AG09319 (cell line): ENCODE measurements around the gene POLG.

Experiments used
- DNase-seq: peaks from one replicate; pipeline ENCODE4 v3.0.0-alpha.2; 2010; ENCODE audit warnings: low read depth; ENCODE audit errors: extremely low read depth
- CTCF ChIP-seq: IDR thresholded peaks from 2 replicates; pipeline ENCODE4 v1.5.1; 2011; ENCODE audit warnings: low read depth, mild to moderate bottlenecking, inconsistent platforms, low read length, moderate library complexity

POLG gene

GRCh38 chr15:89334510-89335297 is at the start of gene POLG:
Gene POLG (minus strand): TSS chr15:89334824. CDS start chr15:89333754, 1,070 bp downstream.
- peak; percentile 99 for DNase-seq

GRCh38 chr15:89384176-89384604 is 49.6 kb upstream of the POLG start:
- no peak for DNase-seq

More at GRCh38 chr15:89334510-89335297, at the start of gene POLG:
- TF ChIP-seq CTCF = no peak

GRCh38 chr15:89383365-89384175 is 48.9 kb upstream of the POLG start:
- no peak for DNase-seq
- no peak for TF ChIP-seq CTCF

More at GRCh38 chr15:89384176-89384604, 49.6 kb upstream of the POLG start:
- no peak for TF ChIP-seq CTCF

- DNase-seq = no peak
- TF ChIP-seq CTCF = no peak
Observed at GRCh38 chr15:89381888-89382686, 47.5 kb upstream of the POLG start.

- no peak for TF ChIP-seq CTCF
- DNase-seq = no peak
Observed at GRCh38 chr15:89381331-89381730, 46.7 kb upstream of the POLG start.

- no peak for DNase-seq
- TF ChIP-seq CTCF = no peak
Observed at GRCh38 chr15:89379818-89380217, 45.2 kb upstream of the POLG start.
